ENCODE measurements around the gene LRP1B. TPM values are rescaled to one million over a fixed set of nuclear protein-coding genes. Genes with fewer than 3 reads are reported as not detected.

Gene LRP1B
- total RNA-seq, 1 donor from 2014 or later, result not detected

DNA sequence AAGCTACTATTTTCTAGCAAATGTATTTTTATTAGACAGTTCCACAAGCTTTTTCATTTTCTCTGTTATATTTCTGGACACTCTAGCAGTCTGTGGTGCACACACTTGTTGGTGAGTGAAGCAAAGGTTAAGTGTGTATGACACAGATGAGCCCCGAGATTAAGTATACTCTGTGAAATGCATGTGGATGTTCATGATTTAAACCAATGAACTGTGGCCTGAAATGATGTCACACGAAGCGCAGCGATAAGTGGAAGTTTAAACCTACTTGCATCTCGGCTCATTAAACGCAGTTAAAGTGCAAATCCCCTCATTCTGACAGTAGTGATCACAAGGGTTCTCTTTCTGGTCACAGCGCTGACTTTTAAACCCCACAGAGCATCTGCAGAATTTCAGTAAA, 1861.8 kb downstream of the LRP1B start:
- intact Hi-C loops (cut with micrococcal nuclease), result no loop called here
- POLR2A ChIA-PET, result no interaction called here
- Mint-ChIP-seq H3K4me1 (no peaks in the 10 kb centered on the region), H3K27me3 (no peaks in the 10 kb centered on the region), H3K4me3 (no peak overlapping the region), H3K36me3 (ENCODE audit: low read depth) (no peaks in the 10 kb centered on the region), H3K27ac (no peak overlapping the region), H3K9me3 (no peaks in the 10 kb centered on the region)
- ATAC-seq (ENCODE audit: low read depth) (no peak), DNase-seq (no peak)
- CTCF ChIA-PET, result no interaction called here
- TF ChIP-seq, protein P1, sequence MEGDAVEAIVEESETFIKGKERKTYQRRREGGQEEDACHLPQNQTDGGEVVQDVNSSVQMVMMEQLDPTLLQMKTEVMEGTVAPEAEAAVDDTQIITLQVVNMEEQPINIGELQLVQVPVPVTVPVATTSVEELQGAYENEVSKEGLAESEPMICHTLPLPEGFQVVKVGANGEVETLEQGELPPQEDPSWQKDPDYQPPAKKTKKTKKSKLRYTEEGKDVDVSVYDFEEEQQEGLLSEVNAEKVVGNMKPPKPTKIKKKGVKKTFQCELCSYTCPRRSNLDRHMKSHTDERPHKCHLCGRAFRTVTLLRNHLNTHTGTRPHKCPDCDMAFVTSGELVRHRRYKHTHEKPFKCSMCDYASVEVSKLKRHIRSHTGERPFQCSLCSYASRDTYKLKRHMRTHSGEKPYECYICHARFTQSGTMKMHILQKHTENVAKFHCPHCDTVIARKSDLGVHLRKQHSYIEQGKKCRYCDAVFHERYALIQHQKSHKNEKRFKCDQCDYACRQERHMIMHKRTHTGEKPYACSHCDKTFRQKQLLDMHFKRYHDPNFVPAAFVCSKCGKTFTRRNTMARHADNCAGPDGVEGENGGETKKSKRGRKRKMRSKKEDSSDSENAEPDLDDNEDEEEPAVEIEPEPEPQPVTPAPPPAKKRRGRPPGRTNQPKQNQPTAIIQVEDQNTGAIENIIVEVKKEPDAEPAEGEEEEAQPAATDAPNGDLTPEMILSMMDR (IDR thresholded peaks at IDR 0.05), result no peak

DNA sequence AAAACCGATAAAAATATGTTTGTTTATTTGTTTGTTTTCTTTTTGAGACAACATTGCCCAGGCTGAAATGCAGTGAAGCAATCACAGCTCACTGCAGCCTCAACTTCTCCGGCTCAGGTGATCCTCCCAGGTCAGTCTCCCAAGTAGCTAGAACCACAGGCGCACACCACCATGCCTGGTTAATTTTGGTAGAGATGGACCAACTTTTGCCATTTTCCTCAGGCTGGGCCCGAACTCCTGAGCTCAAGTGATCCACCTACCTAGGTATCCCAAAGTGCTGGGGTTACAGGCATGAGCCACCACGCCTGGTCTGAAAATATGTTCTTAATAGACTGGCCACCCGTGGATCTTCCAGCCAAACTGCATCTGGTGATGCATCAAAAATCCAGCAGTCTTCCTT, 1867.9 kb downstream of the LRP1B start:
- intact Hi-C loops (cut with micrococcal nuclease), result no loop called here
- POLR2A ChIA-PET, result no interaction called here
- H3K4me1 Mint-ChIP-seq, result no peaks in the 10 kb centered on the region
- H3K27me3 Mint-ChIP-seq, result no peaks in the 10 kb centered on the region
- CTCF ChIA-PET, result no interaction called here
- TF ChIP-seq, protein P1 (IDR thresholded peaks at IDR 0.05), result no peak
- no peak overlapping the region for H3K4me3 Mint-ChIP-seq
- H3K36me3 Mint-ChIP-seq (ENCODE audit: low read depth), result no peaks in the 10 kb centered on the region
- ATAC-seq (ENCODE audit: low read depth) (no peak), DNase-seq (no peak)
- H3K9me3 Mint-ChIP-seq, result peaks cover 5% of the 10 kb centered on the region
- H3K27ac Mint-ChIP-seq, result no peak overlapping the region

DNA sequence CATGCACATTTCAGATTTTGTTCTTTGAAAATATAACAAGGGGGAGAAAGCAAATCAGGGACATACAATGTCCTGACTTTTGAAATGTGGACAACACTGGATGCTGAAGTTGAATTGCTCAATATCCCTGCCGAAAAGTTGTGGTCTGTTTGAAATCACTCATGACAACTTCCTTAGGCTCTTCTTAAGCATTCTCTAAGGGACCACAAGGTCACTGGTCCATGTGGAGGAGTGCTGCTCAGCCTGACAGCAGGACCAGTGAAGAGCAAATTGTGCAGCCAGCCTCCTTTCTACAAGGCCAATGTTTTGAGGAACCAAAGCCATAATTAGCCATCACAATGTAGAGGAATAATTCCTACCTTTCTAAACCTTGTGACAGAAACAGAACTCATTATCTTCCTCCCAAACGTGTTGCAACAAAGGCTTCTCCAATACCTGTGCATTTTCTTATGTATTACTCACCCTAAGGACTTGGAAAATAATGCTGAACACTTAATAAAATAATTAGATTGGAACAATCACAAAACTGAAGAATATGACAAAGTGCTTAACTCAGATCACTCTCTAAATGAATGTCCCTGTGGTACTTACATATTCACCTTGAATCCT, 1873.0 kb downstream of the LRP1B start:
- Mint-ChIP-seq H3K27ac (no peak overlapping the region), H3K27me3 (no peaks in the 10 kb centered on the region), H3K9me3 (no peaks in the 10 kb centered on the region), H3K4me1 (no peaks in the 10 kb centered on the region), H3K4me3 (no peak overlapping the region), H3K36me3 (ENCODE audit: low read depth) (no peaks in the 10 kb centered on the region)
- intact Hi-C loops (cut with micrococcal nuclease), result no loop called here
- ATAC-seq (ENCODE audit: low read depth) (no peak), DNase-seq (no peak)
- TF ChIP-seq, protein P1 (IDR thresholded peaks at IDR 0.05), result no peak
- ChIA-PET POLR2A (no interaction called here), CTCF (no interaction called here)

DNA sequence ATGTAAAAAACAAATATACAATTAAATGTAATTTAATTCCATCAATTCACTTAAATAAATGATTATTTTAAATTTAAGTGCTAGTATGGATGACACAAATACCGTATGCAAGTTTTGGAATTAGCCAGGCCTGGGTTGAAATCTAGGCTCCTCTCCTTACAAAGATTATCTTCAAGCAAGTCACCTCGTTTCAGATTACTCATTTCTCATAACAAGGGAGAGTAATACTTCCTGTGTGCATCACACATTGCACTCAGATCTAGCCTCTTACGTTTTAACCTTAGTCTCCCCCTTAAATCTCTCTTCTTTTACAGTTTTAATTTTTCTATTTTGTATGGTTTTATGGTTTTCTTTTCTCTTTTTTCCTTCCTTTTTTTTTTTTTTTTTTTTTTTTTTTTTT, 1874.7 kb downstream of the LRP1B start:
- Mint-ChIP-seq H3K27me3 (no peaks in the 10 kb centered on the region), H3K4me1 (no peaks in the 10 kb centered on the region), H3K36me3 (ENCODE audit: low read depth) (no peaks in the 10 kb centered on the region), H3K9me3 (no peaks in the 10 kb centered on the region), H3K4me3 (no peak overlapping the region), H3K27ac (no peak overlapping the region)
- POLR2A ChIA-PET, result no interaction called here
- no peak for DNase-seq
- no peak for ATAC-seq (ENCODE audit: low read depth)
- intact Hi-C loops (cut with micrococcal nuclease), result no loop called here
- CTCF ChIA-PET, result no interaction called here
- TF ChIP-seq, protein P1 (IDR thresholded peaks at IDR 0.05), result no peak

DNA sequence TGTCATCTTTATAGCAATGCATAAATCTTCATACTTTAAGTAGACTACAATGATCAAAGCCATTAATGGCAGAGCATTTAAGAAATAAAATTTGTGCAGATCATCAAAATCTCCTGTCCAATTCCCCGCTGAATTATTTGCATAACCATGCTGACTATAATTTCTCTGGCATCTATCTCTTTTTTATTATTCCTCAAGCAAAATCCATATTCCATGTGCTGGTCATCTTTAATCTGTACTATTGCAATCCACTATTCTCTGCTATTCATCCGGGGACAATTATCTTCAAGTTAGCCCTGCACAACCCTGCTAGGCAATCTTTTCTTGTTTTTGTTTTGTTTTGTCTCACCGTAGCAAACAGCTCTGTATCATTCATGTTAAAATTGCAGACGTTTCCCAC, 1881.0 kb downstream of the LRP1B start:
- ChIA-PET CTCF (no interaction called here), POLR2A (no interaction called here)
- H3K36me3 Mint-ChIP-seq (ENCODE audit: low read depth), result no peaks in the 10 kb centered on the region
- no peaks in the 10 kb centered on the region for H3K27me3 Mint-ChIP-seq
- H3K4me1 Mint-ChIP-seq, result no peaks in the 10 kb centered on the region
- TF ChIP-seq, protein P1 (IDR thresholded peaks at IDR 0.05), result no peak
- ATAC-seq (ENCODE audit: low read depth) (no peak), DNase-seq (no peak)
- no peaks in the 10 kb centered on the region for H3K9me3 Mint-ChIP-seq
- H3K4me3 Mint-ChIP-seq, result no peak overlapping the region
- intact Hi-C loops (cut with micrococcal nuclease), result no loop called here
- H3K27ac Mint-ChIP-seq, result no peak overlapping the region

All from activated B cell treated with CpG ODN at 0.5 μM for 24 hours (primary cell).